ENCODE data around the gene MRPS33.
"Not testable (repeated sequence)": the region's sequence is repeated elsewhere in the genome, so short reads cannot be mapped to it uniquely, and the experiment has no call there.

MRPS33 gene

GRCh38 chr7:141014524-141015395 lies at the start of gene MRPS33:
MRPS33 (minus strand) TSS chr7:141014952; CDS start chr7:141010633, 4,319 bp downstream.
- peak; percentile 78 for FAIRE-seq

- no peak for FAIRE-seq
Observed at GRCh38 chr7:141057788-141058187, 43.0 kb upstream of the MRPS33 start.

- no peak for FAIRE-seq
Observed at GRCh38 chr7:141055146-141055545, 40.4 kb upstream of the MRPS33 start.

- FAIRE-seq, result no peak
Observed at GRCh38 chr7:141053626-141054025, 38.9 kb upstream of the MRPS33 start.

- no peak for FAIRE-seq
Observed at GRCh38 chr7:141045842-141046620, 31.3 kb upstream of the MRPS33 start.

- no peak for FAIRE-seq
Observed at GRCh38 chr7:141045126-141045841, 30.5 kb upstream of the MRPS33 start.

- FAIRE-seq, result no peak
Observed at GRCh38 chr7:141043616-141044015, 28.9 kb upstream of the MRPS33 start.

- FAIRE-seq, result no peak
Observed at GRCh38 chr7:141042222-141043193, 27.8 kb upstream of the MRPS33 start.

GRCh38 chr7:141039376-141039775 lies 24.6 kb upstream of the MRPS33 start:
- FAIRE-seq, result no peak

- FAIRE-seq, result not testable (repeated sequence)
Observed at GRCh38 chr7:141038100-141038499, 23.3 kb upstream of the MRPS33 start.

- not testable (repeated sequence) for FAIRE-seq
Observed at GRCh38 chr7:141032539-141033323, 18.0 kb upstream of the MRPS33 start.

GRCh38 chr7:141028767-141029166 lies 14.0 kb upstream of the MRPS33 start:
- FAIRE-seq, result no peak

- FAIRE-seq, result no peak
Observed at GRCh38 chr7:141027043-141027442, 12.3 kb upstream of the MRPS33 start.

- no peak for FAIRE-seq
Observed at GRCh38 chr7:141024668-141025067, 9.9 kb upstream of the MRPS33 start.

GRCh38 chr7:141023295-141023694 lies 8.5 kb upstream of the MRPS33 start:
- FAIRE-seq, result no peak

- no peak for FAIRE-seq
Observed at GRCh38 chr7:141017555-141017954, 2.8 kb upstream of the MRPS33 start.

- FAIRE-seq, result no peak
Observed at GRCh38 chr7:141016349-141016748, 1.6 kb upstream of the MRPS33 start.

- FAIRE-seq, result no peak
Observed at GRCh38 chr7:141014125-141014523, 628 bp downstream of the MRPS33 start.

- FAIRE-seq, result no peak
Observed at GRCh38 chr7:141013345-141013715, 1.4 kb downstream of the MRPS33 start.

GRCh38 chr7:141012696-141013344 lies 1.9 kb downstream of the MRPS33 start:
- no peak for FAIRE-seq
